ENCODE results near the gene GOPC. TPM values are rescaled to one million over a fixed set of nuclear protein-coding genes. Genes with fewer than 3 reads are reported as not detected.

GOPC gene
- total RNA-seq, 1 donor from 2014 or later = 32.8 TPM

GRCh38 chr6:117550618-117551242 is 51.6 kb downstream of the GOPC start:
- no peak for DNase-seq (ENCODE audit: extremely low spot score, unreplicated experiment)
- Mint-ChIP-seq H3K27ac (peak overlapping the region; percentile 48), H3K27me3 (no peaks in the 10 kb centered on the region), H3K4me1 (ENCODE audit: unreplicated experiment) (peaks cover 9% of the 10 kb centered on the region), H3K4me3 (no peak overlapping the region), H3K36me3 (peaks cover 9% of the 10 kb centered on the region), H3K9me3 (no peaks in the 10 kb centered on the region)
- TF ChIP-seq CTCF (conservative IDR thresholded peaks at IDR 0.05) = no peak

- no peak for DNase-seq (ENCODE audit: extremely low spot score, unreplicated experiment)
- Mint-ChIP-seq H3K36me3 (peaks cover 9% of the 10 kb centered on the region), H3K4me3 (peak overlapping the region; percentile 2), H3K9me3 (no peaks in the 10 kb centered on the region), H3K27me3 (no peaks in the 10 kb centered on the region), H3K27ac (peak overlapping the region; percentile 48), H3K4me1 (ENCODE audit: unreplicated experiment) (peaks cover 13% of the 10 kb centered on the region)
- TF ChIP-seq CTCF (conservative IDR thresholded peaks at IDR 0.05) = no peak
These were observed 52.2 kb downstream of the GOPC start for GRCh38 chr6:117550078-117550600.

GRCh38 chr6:117549611-117550010 is 52.7 kb downstream of the GOPC start:
- H3K36me3 Mint-ChIP-seq = peaks cover 9% of the 10 kb centered on the region
- no peaks in the 10 kb centered on the region for H3K9me3 Mint-ChIP-seq
- no peak for DNase-seq (ENCODE audit: extremely low spot score, unreplicated experiment)
- H3K4me1 Mint-ChIP-seq (ENCODE audit: unreplicated experiment) = peaks cover 15% of the 10 kb centered on the region
- TF ChIP-seq CTCF (conservative IDR thresholded peaks at IDR 0.05) = no peak
- H3K27me3 Mint-ChIP-seq = no peaks in the 10 kb centered on the region
- H3K27ac Mint-ChIP-seq = peak overlapping the region; percentile 48
- H3K4me3 Mint-ChIP-seq = peak overlapping the region; percentile 2

GRCh38 chr6:117548797-117549301 is 53.5 kb downstream of the GOPC start:
- H3K27ac Mint-ChIP-seq = no peak overlapping the region
- H3K4me3 Mint-ChIP-seq = no peak overlapping the region
- H3K27me3 Mint-ChIP-seq = no peaks in the 10 kb centered on the region
- peaks cover 9% of the 10 kb centered on the region for H3K36me3 Mint-ChIP-seq
- peaks cover 15% of the 10 kb centered on the region for H3K4me1 Mint-ChIP-seq (ENCODE audit: unreplicated experiment)
- TF ChIP-seq CTCF (conservative IDR thresholded peaks at IDR 0.05) = no peak
- DNase-seq (ENCODE audit: extremely low spot score, unreplicated experiment) = no peak
- H3K9me3 Mint-ChIP-seq = no peaks in the 10 kb centered on the region

- Mint-ChIP-seq H3K4me1 (ENCODE audit: unreplicated experiment) (peaks cover 15% of the 10 kb centered on the region), H3K9me3 (no peaks in the 10 kb centered on the region), H3K36me3 (peaks cover 9% of the 10 kb centered on the region), H3K27ac (no peak overlapping the region), H3K27me3 (no peaks in the 10 kb centered on the region), H3K4me3 (no peak overlapping the region)
- no peak for TF ChIP-seq CTCF (conservative IDR thresholded peaks at IDR 0.05)
- no peak for DNase-seq (ENCODE audit: extremely low spot score, unreplicated experiment)
These were observed 54.4 kb downstream of the GOPC start for GRCh38 chr6:117547688-117548621.

Measured in type B pancreatic cell (in vitro differentiated cells).